K562 (cell line): Measurements from ENCODE around the gene YAE1. TPM values are rescaled to one million over a fixed set of nuclear protein-coding genes. Genes with fewer than 3 reads are reported as not detected.

ENCODE experiments used
- ATAC-seq: fragments of 200-7000 bp; cut with Tn5 transposase; 3 replicates; pipeline ENCODE4 v1.9.1; 2020; ENCODE audit warnings: moderate library complexity
- BruUV-seq: library from RNA; stranded (reverse); fragments of 400-500 nt; replicated peaks from 2 replicates; lab custom pipeline; 2021; lab: Mats Ljungman, UMichigan
- CTCF ChIA-PET: fragments of 300-600 bp; formaldehyde crosslinking; extraction: SDS; loops from one replicate; lab custom pipeline; 2021; ENCODE audit warnings: low intra/inter-chr PET ratio; lab: Yijun Ruan, JAX
- POLR2A ChIA-PET: fragments of 300-600, 350-650 bp; sonication (Branson Sonifier 250); formaldehyde crosslinking; extraction: SDS; loops from one replicate; lab custom pipeline; 2021; ENCODE audit warnings: antibody characterized with exemption, inconsistent platforms; lab: Yijun Ruan, JAX
- DNase-seq, 4 experiments: peaks; one replicate each; pipeline versions ENCODE4 v3.0.0 to v3.0.0-alpha.2; 2011 to 2018; ENCODE audit warnings: low spot score in 3 of 4, mixed read lengths in 3 of 4; ENCODE audit errors: extremely low read depth in 1 of 4
- FAIRE-seq: peaks from 2 replicates; lab custom pipeline; 2011; peaks lifted over from hg19 to GRCh38; lab: Jason Lieb, UNC
- H2AFZ ChIP-seq: 2 replicates; pipeline ENCODE4 v1.6.0; 2011; ENCODE audit warnings: low read depth, low read length, control low read depth, inconsistent platforms
- H3K27ac ChIP-seq: fragments of 200-600 bp; 3 replicates; pipeline ENCODE4 v1.8.0; 2011; ENCODE audit warnings: low read depth, mild to moderate bottlenecking, control low read depth, inconsistent platforms, low read length, moderate library complexity, mixed read lengths; ENCODE audit errors: extremely low read depth
- H3K27me3 ChIP-seq, 2 experiments: fragments of 300-600 bp in 1 of 2; 2 replicates in 1 of 2; 3 replicates in 1 of 2; pipeline versions ENCODE4 v1.6.0 to v1.8.0; 2011; ENCODE audit warnings: inconsistent platforms in 2 of 2, low read length in 2 of 2, mild to moderate bottlenecking in 1 of 2, mixed read lengths in 1 of 2, moderate library complexity in 1 of 2; ENCODE audit not compliant: control insufficient read depth in 2 of 2, insufficient read depth in 2 of 2
- H3K36me3 ChIP-seq: fragments of 300-600 bp; 3 replicates; pipeline ENCODE4 v1.8.0; 2011; ENCODE audit warnings: mild to moderate bottlenecking, low read length, inconsistent platforms; ENCODE audit not compliant: control insufficient read depth, insufficient read depth
- H3K4me1 ChIP-seq, 2 experiments: fragments of 200-600 bp in 1 of 2; replicated peaks in 1 of 2; 2 replicates in 1 of 2; 3 replicates in 1 of 2; pipeline versions ENCODE4 v1.5.1 to v1.8.0; 2011; ENCODE audit warnings: inconsistent platforms in 2 of 2, low read length in 2 of 2, mild to moderate bottlenecking in 1 of 2, mixed read lengths in 1 of 2, moderate library complexity in 1 of 2; ENCODE audit not compliant: control insufficient read depth in 2 of 2, insufficient read depth in 2 of 2
- H3K4me2 ChIP-seq: 2 replicates; pipeline ENCODE4 v1.6.1; 2011; ENCODE audit warnings: low read length, control low read depth, inconsistent platforms, mixed read lengths; ENCODE audit not compliant: insufficient read depth
- H3K4me3 ChIP-seq: fragments of 200-600 bp; sonication (generic), shearing (Covaris generic); 2 replicates; pipeline ENCODE4 v1.5.1; 2016; ENCODE audit warnings: control low read depth, inconsistent platforms
- H3K79me2 ChIP-seq: fragments of 200-600 bp; 3 replicates; pipeline ENCODE4 v1.8.0; 2011; ENCODE audit warnings: low read length, inconsistent platforms; ENCODE audit not compliant: control insufficient read depth, insufficient read depth
- H3K9ac ChIP-seq, 2 experiments: 2 replicates each; pipeline versions ENCODE4 v1.6.0 to v1.6.1; 2011; ENCODE audit warnings: low read depth in 2 of 2, low read length in 2 of 2, control low read depth in 1 of 2, inconsistent platforms in 1 of 2, mild to moderate bottlenecking in 1 of 2, mixed read lengths in 1 of 2; ENCODE audit not compliant: insufficient read depth in 1 of 2
- H3K9me1 ChIP-seq: one replicate; pipeline ENCODE4 v1.6.0; 2011; ENCODE audit warnings: inconsistent platforms, mild to moderate bottlenecking, low read length, moderate library complexity; ENCODE audit not compliant: control insufficient read depth, insufficient read depth
- H3K9me3 ChIP-seq: replicated peaks from 2 replicates; pipeline ENCODE4 v1.5.1; 2011; ENCODE audit warnings: low read depth, low read length, inconsistent platforms; ENCODE audit not compliant: control insufficient read depth, insufficient read depth
- H4K20me1 ChIP-seq: replicated peaks from 2 replicates; pipeline ENCODE4 v1.6.1; 2011; ENCODE audit warnings: low read length, inconsistent platforms, mixed read lengths; ENCODE audit not compliant: control insufficient read depth, insufficient read depth
- JUND ChIP-seq, 2 experiments: IDR thresholded peaks; 2 replicates in 1 of 2; 3 replicates in 1 of 2; pipeline ENCODE4 v1.6.1; 2011; ENCODE audit warnings: borderline replicate concordance in 2 of 2, low read depth in 2 of 2, low read length in 2 of 2, improper control_type of control experiment in 1 of 2, missing biosample characterization in 1 of 2, missing genetic modification characterization in 1 of 2, missing genetic modification reagents in 1 of 2
- SMAD4 ChIP-seq: fragments of 250-450 bp; sonication (Bioruptor Pico); conservative IDR thresholded peaks from 2 replicates; pipeline ENCODE4 v1.8.0; 2021; ENCODE audit warnings: inconsistent platforms, mild to moderate bottlenecking, moderate library complexity
- TCFL5 ChIP-seq: fragments of 250-450 bp; sonication (Bioruptor Pico); conservative IDR thresholded peaks from 2 replicates; pipeline ENCODE4 v1.6.1; 2021; ENCODE audit warnings: mild to moderate bottlenecking, moderate library complexity, matching md5 sums
- TEAD1 ChIP-seq, 2 experiments: fragments of 450-650 bp in 1 of 2; sonication (generic) in 1 of 2; formaldehyde crosslinking; IDR thresholded peaks; 2 replicates each; pipeline versions ENCODE4 v1.4.0 to v1.8.0; 2020 to 2022; ENCODE audit warnings: mild to moderate bottlenecking in 2 of 2, missing genetic modification reagents in 1 of 2
- WGBS: fragments of 100-300 bp; shearing (Covaris generic); methylation state at CpG from one replicate; pipeline ENCODE4 v1.1.6; 2016; ENCODE audit warnings: low coverage, mixed read lengths; ENCODE audit not compliant: insufficient coverage; ENCODE audit errors: missing lambda C conversion rate; 5-methylcytosine and 5-hydroxymethylcytosine counted together
- in situ Hi-C: fragments of 300-500 bp; cut with MboI; formaldehyde crosslinking; loops from 4 replicates; pipeline ENCODE4 v1.15.0; 2018; ENCODE audit warnings: inconsistent platforms, mixed read lengths
- intact Hi-C: fragments of 100-400 bp; cut with micrococcal nuclease; formaldehyde crosslinking; loops from 2 replicates; pipeline ENCODE4 v1.14.2; 2022
- polyA plus RNA-seq, 8 experiments: library from polyadenylated mRNA; depleted of rRNA in 4 of 8; stranded (reverse) in 5 of 8; unstranded in 3 of 8; fragments of >200 nt; fragmentation: Nextera tagmentation in 2 of 8; fragmentation: Illumina TruSeq in 1 of 8; extraction: Ambion mirVana in 2 of 8; extraction: Trizol in 1 of 8; gene quantifications; 2 replicates each; pipeline versions ENCODE4 v1.2.1 to v1.2.3, GENCODE V29; 2011 to 2014; ENCODE audit warnings: inconsistent platforms in 1 of 8, missing spikeins in 1 of 8
- total RNA-seq, 7 experiments: library from RNA; depleted of rRNA in 6 of 7; stranded (reverse); fragments of >200 nt in 6 of 7; fragmentation: Illumina TruSeq in 2 of 7; extraction: Trizol in 2 of 7; gene quantifications; 2 replicates each; pipeline versions ENCODE4 v1.2.1 to v1.2.3, GENCODE V29; 2011 to 2021; ENCODE audit warnings: low replicate concordance in 1 of 7
- TF ChIP-seq, protein P1 (sequence below), 2 experiments: fragments of 450-650 bp in 1 of 2; sonication (generic) in 1 of 2; formaldehyde crosslinking in 1 of 2; IDR thresholded peaks in 1 of 2; conservative IDR thresholded peaks in 1 of 2; 2 replicates each; pipeline versions ENCODE4 v1.6.1 to v1.8.1; 2016 to 2023; ENCODE audit warnings: mild to moderate bottlenecking in 2 of 2, moderate library complexity in 2 of 2, inconsistent platforms in 1 of 2, missing genetic modification reagents in 1 of 2

The YAE1 gene
- total and polyA plus RNA-seq, 9 of the 15 experiments (the other 6 are each of a cell fraction or from before 2014, with no cell fraction given): 15.2 to 63.4 (median 30.1) TPM

DNA sequence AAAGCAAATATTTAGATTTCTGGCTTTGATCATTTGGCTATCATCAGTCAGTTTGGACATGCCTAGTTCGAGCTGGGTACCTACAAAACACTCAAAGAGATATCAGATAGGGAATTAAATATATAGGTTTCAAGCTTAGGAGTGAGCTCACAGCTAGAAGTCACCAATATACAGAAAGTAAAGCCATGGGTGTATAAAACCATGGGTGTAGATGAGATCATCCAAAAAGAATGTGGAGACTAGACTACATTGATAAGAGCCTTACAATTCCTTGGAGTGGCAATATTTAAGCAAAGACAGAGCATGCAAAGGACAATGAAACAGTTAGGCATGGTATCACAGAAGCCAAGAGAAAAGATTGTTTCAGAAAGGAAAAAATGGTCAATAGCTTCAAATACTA lies 49.9 kb downstream of the YAE1 start:
- DNase-seq (no peak), ATAC-seq (no peak; the same call in 2 of the 3 replicates), FAIRE-seq (no peak)
- Histone ChIP-seq H3K79me2 (no peaks in the 10 kb centered on the region), H3K4me1 (peaks cover 0 to under 1% of the 10 kb centered on the region in 2 experiments; a peak in 1 of 5 replicates), H3K4me2 (no peak overlapping the region), H3K27ac (no peak overlapping the region), H3K36me3 (no peaks in the 10 kb centered on the region; the same call in 2 of the 3 replicates), H4K20me1 (no peaks in the 10 kb centered on the region), H3K9me1 (no peaks in the 10 kb centered on the region), H3K9ac (no peak overlapping the region), H2AFZ (no peak overlapping the region), H3K27me3 (no peaks in the 10 kb centered on the region), H3K9me3 (no peaks in the 10 kb centered on the region), H3K4me3 (no peak overlapping the region)
- ChIA-PET CTCF (no interaction called here), POLR2A (no interaction called here)
- TF ChIP-seq SMAD4 (CRISPR knock-in tag) (no peak), TEAD1 (CRISPR knock-in tag; IDR thresholded peaks at IDR 0.05) (0 out of 4 replicates have a peak, but pooled peaks of 1 of the 2 experiments have one; percentile 28), TCFL5 (no peak), JUND (IDR thresholded peaks at IDR 0.05; ENCODE audit: borderline replicate concordance, low read depth, low read length) (peak; percentile 63; the same call in 1 of the 2 replicates), JUND (tag; IDR thresholded peaks at IDR 0.05; ENCODE audit: borderline replicate concordance, low read depth, low read length) (peak; percentile 66)
- TF ChIP-seq, protein P1, sequence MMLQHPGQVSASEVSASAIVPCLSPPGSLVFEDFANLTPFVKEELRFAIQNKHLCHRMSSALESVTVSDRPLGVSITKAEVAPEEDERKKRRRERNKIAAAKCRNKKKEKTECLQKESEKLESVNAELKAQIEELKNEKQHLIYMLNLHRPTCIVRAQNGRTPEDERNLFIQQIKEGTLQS (IDR thresholded peaks at IDR 0.05): peak; percentile 72; the same call in 1 of the 2 replicates
- TF ChIP-seq, protein P1 (CRISPR knock-in tag; conservative IDR thresholded peaks at IDR 0.05): no peak
- WGBS: 4% methylated on average over 1 of the region's 1 CpG
- in situ Hi-C loops (no loop called here), intact Hi-C loops (no loop called here)
- BruUV-seq: no TSS peak
